ENCODE results near the gene NEURL1.
"Not testable (repeated sequence)": the region's sequence is repeated elsewhere in the genome, so short reads cannot be mapped to it uniquely, and the experiment has no call there.

NEURL1 gene

DNA sequence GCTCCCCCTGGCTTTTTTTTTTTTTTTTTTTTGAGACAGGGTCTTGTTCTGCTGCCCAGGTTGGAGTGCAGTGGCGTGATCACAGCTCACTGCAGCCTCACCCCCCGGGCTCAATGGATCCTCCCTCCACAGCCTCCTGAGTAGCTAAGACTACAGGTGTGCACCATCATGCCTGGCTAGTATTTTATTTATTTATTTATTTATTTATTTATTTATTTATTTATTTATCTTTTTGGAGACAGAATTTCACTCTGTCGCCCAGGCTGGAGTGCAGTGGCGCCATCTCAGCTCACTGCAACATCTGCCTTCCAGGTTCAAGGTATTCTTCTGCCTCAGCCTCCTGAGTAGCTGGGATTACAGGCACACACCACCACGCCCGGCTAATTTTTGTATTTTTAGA lies 10.3 kb downstream of the NEURL1 start:
- H3K27ac ChIP-seq (ENCODE audit: insufficient read depth, low read length, poor library complexity, severe bottlenecking); DNase-seq; H3K36me3 ChIP-seq (ENCODE audit: control insufficient read depth, insufficient read depth, low read length); H3K27me3 ChIP-seq (replicated peaks; ENCODE audit: control insufficient read depth, insufficient read depth, low read length, poor library complexity, severe bottlenecking); H3K4me1 ChIP-seq (ENCODE audit: control insufficient read depth, insufficient read depth, low read length, poor library complexity, severe bottlenecking); H3K9me3 ChIP-seq (ENCODE audit: control insufficient read depth, low read length); H3K4me3 ChIP-seq (ENCODE audit: insufficient read depth, low read depth, low read length, poor library complexity, severe bottlenecking): not testable (repeated sequence)

DNA sequence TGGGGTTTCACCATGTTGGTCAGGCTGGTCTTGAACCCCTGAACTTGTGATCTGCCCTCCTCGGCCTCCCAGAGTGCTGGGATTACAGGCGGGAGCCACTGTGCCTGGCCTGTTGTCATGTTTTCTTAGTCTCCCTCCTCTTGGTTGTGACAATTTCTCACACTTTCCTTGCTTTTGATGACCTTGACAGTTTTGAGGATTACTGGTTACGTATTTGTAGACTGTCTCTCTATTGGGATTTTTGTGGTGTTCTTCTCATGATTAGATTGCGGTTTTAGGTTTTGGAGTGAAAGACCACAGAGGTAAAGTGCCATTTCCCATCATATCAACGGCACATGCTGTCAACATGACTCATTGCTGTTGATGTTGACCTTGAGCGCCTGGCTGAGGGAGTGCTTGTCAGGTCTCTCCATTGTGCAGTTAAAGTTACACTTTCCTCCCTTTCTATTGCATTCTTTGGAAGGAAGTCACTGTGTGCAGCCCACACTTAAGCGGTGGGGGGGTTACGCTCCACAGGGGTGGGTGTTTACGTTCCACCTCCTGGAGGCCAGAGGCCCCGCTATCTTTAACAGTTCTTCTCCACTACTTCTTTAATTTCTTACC lies 10.8 kb downstream of the NEURL1 start:
- peak in 1 of 3 donors; percentile 15 for DNase-seq
- H3K4me3 ChIP-seq (ENCODE audit: insufficient read depth, low read depth, low read length, poor library complexity, severe bottlenecking): no peak overlapping the region

DNA sequence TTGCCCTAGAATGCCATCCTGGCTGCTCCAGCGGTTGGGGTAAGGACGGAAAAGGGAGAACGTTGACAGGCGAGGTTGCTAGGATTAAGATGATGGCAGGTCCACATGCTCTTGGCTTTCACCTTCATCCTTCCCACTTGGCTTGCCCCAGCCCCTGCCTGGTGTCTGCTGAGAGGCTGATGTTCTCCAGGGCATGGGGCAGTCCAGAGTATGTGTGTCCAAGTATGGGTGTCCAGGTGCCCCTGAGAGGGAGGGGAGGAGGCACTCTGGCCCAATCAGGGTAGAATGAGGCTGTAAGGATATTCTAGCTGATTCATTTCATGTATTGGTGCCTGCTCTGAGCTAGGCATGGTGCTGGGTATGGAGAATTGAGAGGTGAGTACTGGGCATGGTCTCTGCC lies 12.6 kb downstream of the NEURL1 start:
- no peaks in the 10 kb centered on the region for H3K27me3 ChIP-seq (replicated peaks; ENCODE audit: control insufficient read depth, insufficient read depth, low read length, poor library complexity, severe bottlenecking)
- DNase-seq: no peak
- H3K9me3 ChIP-seq (ENCODE audit: control insufficient read depth, low read length): no peaks in the 10 kb centered on the region
- no peaks in the 10 kb centered on the region for H3K36me3 ChIP-seq (ENCODE audit: control insufficient read depth, insufficient read depth, low read length)
- peaks cover 4% of the 10 kb centered on the region for H3K4me1 ChIP-seq (ENCODE audit: control insufficient read depth, insufficient read depth, low read length, poor library complexity, severe bottlenecking)
- H3K4me3 ChIP-seq (ENCODE audit: insufficient read depth, low read depth, low read length, poor library complexity, severe bottlenecking): no peak overlapping the region
- no peak overlapping the region for H3K27ac ChIP-seq (ENCODE audit: insufficient read depth, low read length, poor library complexity, severe bottlenecking)

More for the DNA sequence above, 10.8 kb downstream of the NEURL1 start:
- Histone ChIP-seq H3K9me3 (ENCODE audit: control insufficient read depth, low read length) (no peaks in the 10 kb centered on the region), H3K27me3 (replicated peaks; ENCODE audit: control insufficient read depth, insufficient read depth, low read length, poor library complexity, severe bottlenecking) (no peaks in the 10 kb centered on the region), H3K36me3 (ENCODE audit: control insufficient read depth, insufficient read depth, low read length) (no peaks in the 10 kb centered on the region), H3K27ac (ENCODE audit: insufficient read depth, low read length, poor library complexity, severe bottlenecking) (no peak overlapping the region), H3K4me1 (ENCODE audit: control insufficient read depth, insufficient read depth, low read length, poor library complexity, severe bottlenecking) (peaks cover 4% of the 10 kb centered on the region)

DNA sequence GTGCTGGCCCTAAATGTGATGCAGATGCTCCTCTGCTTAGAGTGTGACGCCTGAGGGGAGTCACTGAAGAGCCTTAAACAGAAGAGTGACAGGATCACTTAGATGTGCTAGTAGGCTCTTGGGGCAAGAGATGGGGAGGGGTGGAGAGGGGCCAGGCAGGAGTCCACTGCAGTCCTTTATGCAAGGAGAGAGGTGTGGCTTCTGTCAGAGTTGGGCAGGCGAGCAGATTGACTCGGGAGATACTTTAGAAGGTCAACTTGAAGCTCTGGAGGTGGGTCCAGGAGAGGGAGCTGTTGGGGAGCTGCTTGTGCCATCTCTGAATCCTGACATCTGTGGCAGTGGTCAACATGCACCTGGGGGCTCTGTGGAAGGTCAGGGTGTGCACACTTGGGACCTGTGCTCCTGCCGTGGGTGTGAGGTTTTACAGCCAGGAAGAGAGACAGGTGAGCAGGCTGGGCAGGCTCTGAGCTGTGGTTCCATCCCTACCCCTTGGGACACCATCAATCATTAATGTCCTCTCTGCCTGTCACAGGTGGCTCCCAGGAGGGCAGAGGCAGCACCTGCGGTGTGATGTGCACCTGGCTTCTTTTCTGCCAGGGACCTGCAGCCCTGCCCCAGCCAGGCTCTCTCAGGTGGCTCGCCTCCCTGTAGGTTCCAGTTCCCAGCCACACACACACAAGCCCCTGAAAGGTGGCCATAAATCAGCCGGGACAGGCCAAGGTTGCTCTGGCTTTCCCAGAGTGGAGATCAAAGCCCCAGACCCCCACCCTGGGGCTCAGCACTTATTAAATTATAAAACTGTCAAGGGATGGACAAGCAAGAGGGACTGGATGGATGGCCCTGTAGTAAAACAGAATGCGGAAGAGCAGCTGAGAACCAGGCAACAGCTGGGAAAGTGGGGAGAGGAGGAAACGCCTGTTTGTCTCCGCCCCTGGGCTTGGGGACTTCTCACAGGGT lies 14.0 kb downstream of the NEURL1 start:
- no peak overlapping the region for H3K4me3 ChIP-seq (ENCODE audit: insufficient read depth, low read depth, low read length, poor library complexity, severe bottlenecking)
- no peaks in the 10 kb centered on the region for H3K36me3 ChIP-seq (ENCODE audit: control insufficient read depth, insufficient read depth, low read length)
- peaks cover 4% of the 10 kb centered on the region for H3K4me1 ChIP-seq (ENCODE audit: control insufficient read depth, insufficient read depth, low read length, poor library complexity, severe bottlenecking)
- DNase-seq: no peak
- no peak overlapping the region for H3K27ac ChIP-seq (ENCODE audit: insufficient read depth, low read length, poor library complexity, severe bottlenecking)
- no peaks in the 10 kb centered on the region for H3K9me3 ChIP-seq (ENCODE audit: control insufficient read depth, low read length)
- no peaks in the 10 kb centered on the region for H3K27me3 ChIP-seq (replicated peaks; ENCODE audit: control insufficient read depth, insufficient read depth, low read length, poor library complexity, severe bottlenecking)

DNA sequence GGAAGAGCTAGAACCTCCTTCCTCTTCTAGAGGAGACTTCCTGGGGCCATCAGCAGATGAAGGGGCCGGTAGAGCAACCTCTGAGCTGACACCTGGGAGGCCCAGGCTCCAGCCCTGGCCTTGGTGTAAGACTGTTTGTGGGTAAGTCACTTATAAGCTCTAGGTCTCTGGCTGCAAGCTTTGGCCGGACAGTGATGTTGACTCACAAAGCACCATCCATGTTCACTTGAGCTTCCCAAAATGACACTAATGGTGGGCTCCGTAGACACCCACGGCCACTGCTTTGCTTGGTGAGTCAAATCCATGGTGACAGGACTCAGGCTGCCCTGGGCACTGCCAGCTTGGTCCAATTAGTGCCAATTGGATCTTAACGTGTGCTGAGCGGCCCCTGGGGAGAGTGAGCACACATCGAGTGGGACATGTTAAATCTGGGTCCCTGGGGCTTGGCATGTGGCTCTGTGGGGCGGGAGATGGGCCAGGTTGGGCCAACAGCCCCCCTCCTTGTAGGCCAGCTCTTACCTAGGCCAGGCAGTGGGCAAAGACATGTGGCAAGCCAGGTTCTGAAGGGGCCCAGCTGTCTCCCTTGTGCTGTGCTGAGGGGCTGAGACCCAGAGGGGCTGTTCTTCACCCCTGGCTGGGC lies 16.7 kb downstream of the NEURL1 start:
- DNase-seq: no peak
- Histone ChIP-seq H3K27ac (ENCODE audit: insufficient read depth, low read length, poor library complexity, severe bottlenecking) (no peak overlapping the region), H3K4me3 (ENCODE audit: insufficient read depth, low read depth, low read length, poor library complexity, severe bottlenecking) (no peak overlapping the region), H3K9me3 (ENCODE audit: control insufficient read depth, low read length) (no peaks in the 10 kb centered on the region), H3K36me3 (ENCODE audit: control insufficient read depth, insufficient read depth, low read length) (no peaks in the 10 kb centered on the region), H3K4me1 (ENCODE audit: control insufficient read depth, insufficient read depth, low read length, poor library complexity, severe bottlenecking) (no peaks in the 10 kb centered on the region), H3K27me3 (replicated peaks; ENCODE audit: control insufficient read depth, insufficient read depth, low read length, poor library complexity, severe bottlenecking) (no peaks in the 10 kb centered on the region)

DNA sequence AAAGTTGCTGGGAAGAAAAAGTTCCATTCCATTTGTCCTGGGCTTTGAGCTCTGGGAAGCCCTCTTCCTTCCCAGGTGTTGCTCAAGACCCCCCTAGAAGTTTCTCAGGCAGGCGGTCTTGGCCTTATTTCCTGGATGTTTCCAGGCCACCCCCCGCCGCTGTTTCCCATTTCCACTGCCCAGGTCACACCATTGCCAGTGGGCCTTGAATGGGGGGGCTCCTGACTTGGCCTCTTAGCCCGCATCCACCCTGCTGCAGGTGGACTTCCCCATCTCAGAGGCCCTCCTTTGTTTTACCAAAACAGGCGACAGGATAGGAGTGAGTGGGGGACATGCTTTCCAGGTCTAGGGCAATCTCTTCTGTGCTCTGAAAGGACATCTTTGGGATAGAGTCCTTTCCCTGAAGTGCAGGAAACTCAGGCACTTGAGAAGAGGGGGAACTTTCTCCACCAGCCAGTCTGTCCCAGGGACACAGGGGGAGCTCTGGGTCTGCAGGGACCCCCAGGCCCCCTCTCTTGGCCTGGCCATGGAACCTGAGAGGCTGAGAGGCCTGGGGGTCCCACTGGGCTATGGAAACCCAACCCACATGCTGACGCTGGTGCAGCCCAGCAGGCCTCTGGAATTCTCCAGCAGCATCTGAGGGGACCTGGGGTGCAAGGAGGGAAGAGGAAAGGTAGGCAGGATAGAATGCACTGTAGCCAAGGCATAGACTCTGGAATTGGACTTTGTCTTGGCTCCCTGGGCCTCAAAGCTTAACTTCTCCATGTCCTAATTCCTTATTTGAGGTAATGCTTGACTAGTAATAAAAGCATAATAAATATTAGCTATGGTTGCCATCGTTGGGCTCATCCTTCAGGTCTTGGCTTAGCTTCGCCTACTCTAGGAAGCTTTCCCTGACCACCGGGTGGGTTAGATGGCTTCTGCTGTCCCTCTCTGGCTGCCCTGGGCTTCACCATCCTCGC lies 17.6 kb downstream of the NEURL1 start:
- Histone ChIP-seq H3K36me3 (ENCODE audit: control insufficient read depth, insufficient read depth, low read length) (no peaks in the 10 kb centered on the region), H3K27ac (ENCODE audit: insufficient read depth, low read length, poor library complexity, severe bottlenecking) (no peak overlapping the region), H3K27me3 (replicated peaks; ENCODE audit: control insufficient read depth, insufficient read depth, low read length, poor library complexity, severe bottlenecking) (no peaks in the 10 kb centered on the region), H3K4me3 (ENCODE audit: insufficient read depth, low read depth, low read length, poor library complexity, severe bottlenecking) (no peak overlapping the region), H3K9me3 (ENCODE audit: control insufficient read depth, low read length) (no peaks in the 10 kb centered on the region), H3K4me1 (ENCODE audit: control insufficient read depth, insufficient read depth, low read length, poor library complexity, severe bottlenecking) (no peaks in the 10 kb centered on the region)
- no peak for DNase-seq

DNA sequence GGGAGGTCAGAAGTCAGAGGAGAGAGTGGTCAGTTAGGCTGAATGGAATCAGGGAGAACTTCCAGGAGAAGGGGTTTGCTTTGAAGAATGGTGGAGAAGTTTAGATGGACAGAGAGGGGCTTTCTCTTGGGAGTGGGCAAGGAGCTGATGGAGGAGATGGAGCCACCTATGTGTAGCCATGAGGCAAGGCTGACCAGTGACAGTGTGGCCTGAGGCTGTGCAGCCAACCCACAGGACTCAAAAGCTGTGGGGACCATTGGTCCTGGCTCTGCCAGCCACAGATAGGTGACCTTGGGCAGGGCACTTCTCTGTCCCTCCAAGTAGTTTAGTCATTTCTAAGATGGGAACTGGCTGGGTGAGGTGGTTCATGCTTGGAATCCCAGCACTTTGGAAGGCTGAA lies 18.7 kb downstream of the NEURL1 start:
- no peaks in the 10 kb centered on the region for H3K4me1 ChIP-seq (ENCODE audit: control insufficient read depth, insufficient read depth, low read length, poor library complexity, severe bottlenecking)
- no peak overlapping the region for H3K4me3 ChIP-seq (ENCODE audit: insufficient read depth, low read depth, low read length, poor library complexity, severe bottlenecking)
- no peak overlapping the region for H3K27ac ChIP-seq (ENCODE audit: insufficient read depth, low read length, poor library complexity, severe bottlenecking)
- no peak for DNase-seq
- no peaks in the 10 kb centered on the region for H3K27me3 ChIP-seq (replicated peaks; ENCODE audit: control insufficient read depth, insufficient read depth, low read length, poor library complexity, severe bottlenecking)
- H3K36me3 ChIP-seq (ENCODE audit: control insufficient read depth, insufficient read depth, low read length): no peaks in the 10 kb centered on the region
- no peaks in the 10 kb centered on the region for H3K9me3 ChIP-seq (ENCODE audit: control insufficient read depth, low read length)

DNA sequence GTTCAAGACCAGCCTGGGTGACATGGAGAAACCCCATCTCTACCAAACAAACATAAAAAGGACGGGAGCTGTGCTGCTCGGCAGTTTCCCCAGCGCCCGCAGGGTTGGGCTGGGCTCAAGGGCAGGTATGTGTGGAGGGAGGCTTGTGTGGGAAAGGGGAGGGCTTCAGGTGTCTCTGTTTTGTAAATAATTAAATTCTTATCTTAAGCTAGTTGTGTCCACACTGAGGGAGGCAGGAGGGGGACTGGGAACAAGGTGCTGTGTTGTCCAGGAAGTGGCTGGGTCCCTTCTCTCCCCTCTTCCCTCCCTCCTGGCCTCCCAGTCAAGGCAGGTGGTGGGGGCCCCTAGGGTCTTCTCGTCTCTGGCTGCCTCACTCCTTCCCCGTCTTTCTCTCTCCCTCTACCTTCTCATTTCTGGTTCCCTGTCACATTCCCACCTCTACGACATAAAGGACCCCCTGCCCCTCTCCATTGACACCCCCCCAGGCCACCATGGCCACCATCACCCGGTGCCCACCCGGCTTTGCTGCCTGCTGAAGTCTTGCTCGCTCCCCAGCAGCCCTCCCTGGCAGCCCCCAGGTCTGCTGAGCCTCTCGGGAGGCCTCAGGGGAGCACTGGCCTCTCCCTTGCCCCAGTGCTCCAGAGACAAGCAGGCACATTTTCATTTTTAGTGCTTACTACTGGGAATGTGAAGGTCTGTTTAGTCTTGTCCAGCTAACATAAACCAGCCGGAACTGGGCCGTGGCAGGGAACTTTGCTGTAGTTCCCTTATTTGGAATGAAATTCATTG lies 19.3 kb downstream of the NEURL1 start:
- Histone ChIP-seq H3K9me3 (ENCODE audit: control insufficient read depth, low read length) (no peaks in the 10 kb centered on the region), H3K36me3 (ENCODE audit: control insufficient read depth, insufficient read depth, low read length) (no peaks in the 10 kb centered on the region), H3K4me1 (ENCODE audit: control insufficient read depth, insufficient read depth, low read length, poor library complexity, severe bottlenecking) (no peaks in the 10 kb centered on the region), H3K27me3 (replicated peaks; ENCODE audit: control insufficient read depth, insufficient read depth, low read length, poor library complexity, severe bottlenecking) (no peaks in the 10 kb centered on the region), H3K27ac (ENCODE audit: insufficient read depth, low read length, poor library complexity, severe bottlenecking) (no peak overlapping the region), H3K4me3 (ENCODE audit: insufficient read depth, low read depth, low read length, poor library complexity, severe bottlenecking) (no peak overlapping the region)
- no peak for DNase-seq

Data from effector memory CD4-positive, alpha-beta T cell (primary cell).